MM.1S (cell line): Measurements from ENCODE around the gene CORO1C.

ENCODE experiments used
- DNase-seq: peaks from one replicate; pipeline ENCODE4 v3.0.0-alpha.2; 2015
- H2AFZ ChIP-seq: fragments of 300-600 bp; sonication (generic); 2 replicates; pipeline ENCODE4 v1.6.0; 2016; ENCODE audit warnings: antibody characterized with exemption, low read length
- H3F3A ChIP-seq: fragments of 300-600 bp; sonication (generic); 2 replicates; pipeline ENCODE4 v1.6.1; 2016; ENCODE audit warnings: mild to moderate bottlenecking, antibody characterized with exemption, low read length, moderate library complexity, mixed read lengths; ENCODE audit not compliant: insufficient read depth
- H3K27ac ChIP-seq: fragments of 300-600 bp; sonication (generic); 2 replicates; pipeline ENCODE4 v1.5.1; 2016; ENCODE audit warnings: mild to moderate bottlenecking, low read length
- H3K27me3 ChIP-seq: fragments of 300-600 bp; sonication (generic); replicated peaks from 2 replicates; pipeline ENCODE4 v1.6.0; 2016; ENCODE audit warnings: low read length; ENCODE audit not compliant: insufficient read depth
- H3K36me3 ChIP-seq: fragments of 300-600 bp; sonication (generic); replicated peaks from 2 replicates; pipeline ENCODE4 v1.6.1; 2016; ENCODE audit warnings: mild to moderate bottlenecking, low read length, mixed read lengths; ENCODE audit not compliant: insufficient read depth
- H3K4me1 ChIP-seq: fragments of 300-600 bp; sonication (generic); 2 replicates; pipeline ENCODE4 v1.6.1; 2016; ENCODE audit warnings: low read length, mixed read lengths
- H3K4me2 ChIP-seq: fragments of 300-600 bp; sonication (generic); 2 replicates; pipeline ENCODE4 v1.6.0; 2016; ENCODE audit warnings: low read depth, low read length
- H3K4me3 ChIP-seq: fragments of 300-600 bp; sonication (generic); 2 replicates; pipeline ENCODE4 v1.5.1; 2016; ENCODE audit warnings: low read length, mixed read lengths
- H3K79me2 ChIP-seq: fragments of 300-600 bp; sonication (generic); 2 replicates; pipeline ENCODE4 v1.6.1; 2016; ENCODE audit warnings: mixed run types, low read length, mixed read lengths
- H3K9ac ChIP-seq: fragments of 300-600 bp; sonication (generic); 2 replicates; pipeline ENCODE4 v1.6.1; 2016; ENCODE audit warnings: low read length, mixed read lengths
- H3K9me2 ChIP-seq: fragments of 300-600 bp; sonication (generic); replicated peaks from 2 replicates; pipeline ENCODE4 v1.6.1; 2016; ENCODE audit warnings: mild to moderate bottlenecking, low read length, mixed read lengths; ENCODE audit not compliant: insufficient read depth
- H3K9me3 ChIP-seq: fragments of 300-600 bp; sonication (generic); replicated peaks from 2 replicates; pipeline ENCODE4 v1.6.1; 2016; ENCODE audit warnings: mild to moderate bottlenecking, low read length, mixed read lengths; ENCODE audit not compliant: insufficient read depth
- H4K20me1 ChIP-seq: fragments of 300-600 bp; sonication (generic); 2 replicates; pipeline ENCODE4 v1.6.1; 2016; ENCODE audit warnings: mild to moderate bottlenecking, low read length, moderate library complexity, mixed read lengths; ENCODE audit not compliant: insufficient read depth
- EZH2 ChIP-seq: fragments of 300-600 bp; sonication (generic); optimal IDR thresholded peaks from 2 replicates; pipeline ENCODE3; 2017; ENCODE audit warnings: low read depth, mild to moderate bottlenecking, antibody characterized with exemption, low read length, mixed read lengths
- EZH2phosphoT487 ChIP-seq: fragments of 300-600 bp; sonication (generic); IDR thresholded peaks from 2 replicates; pipeline ENCODE4 v1.6.1; 2018; ENCODE audit warnings: antibody characterized with exemption, low read length
- TF ChIP-seq, protein P1 (sequence below): fragments of 300-600 bp; sonication (generic); IDR thresholded peaks from 2 replicates; pipeline ENCODE4 v1.5.1; 2016; ENCODE audit warnings: antibody characterized with exemption, low read length, mixed read lengths

CORO1C gene

DNA sequence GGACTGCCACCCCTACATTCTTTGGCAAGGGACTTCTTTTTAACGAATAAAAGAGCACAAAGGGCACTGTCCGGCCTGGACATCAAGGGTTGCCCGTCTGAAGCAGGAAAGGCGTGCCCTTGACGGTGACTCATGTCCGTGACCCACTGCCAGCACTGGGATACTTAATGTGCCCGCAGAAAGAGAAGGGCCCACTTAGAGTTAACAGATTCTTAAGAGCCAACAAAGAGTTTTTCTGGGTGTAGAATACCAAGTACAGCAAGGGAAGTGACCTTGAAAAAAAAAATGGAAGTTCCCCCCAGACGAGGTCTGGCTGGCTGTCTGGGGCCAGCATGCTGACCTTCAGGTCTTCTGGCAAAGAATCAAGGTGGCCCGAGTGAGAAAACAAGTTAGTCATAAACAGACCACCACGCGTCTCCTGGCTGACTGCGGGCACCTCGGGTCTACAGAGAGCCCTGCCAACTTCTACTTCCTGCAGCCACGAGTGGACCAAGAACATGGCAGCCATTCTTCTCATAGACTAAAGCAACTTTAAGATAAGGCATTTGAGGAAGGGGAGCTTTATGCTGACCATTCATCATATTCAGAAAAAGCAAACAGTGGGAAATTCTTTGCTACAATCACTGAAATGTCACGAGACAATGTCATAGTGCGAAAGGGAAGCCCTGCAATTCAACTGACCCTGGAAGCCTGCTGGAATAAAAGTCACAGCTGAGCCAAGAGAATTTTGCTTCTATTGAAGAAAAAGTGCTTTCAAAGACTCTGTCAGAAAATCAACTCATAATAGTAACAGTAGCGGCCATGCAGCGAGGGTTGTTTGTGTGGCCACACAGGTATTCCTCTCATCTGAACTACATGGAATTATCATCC lies 87.1 kb downstream of the CORO1C start:
- Histone ChIP-seq H3K36me3 (peaks cover 9% of the 10 kb centered on the region; the same call in 1 of the 2 replicates), H2AFZ (no peak overlapping the region), H4K20me1 (no peaks in the 10 kb centered on the region), H3K4me3 (no peak overlapping the region), H3K4me1 (peaks cover 40% of the 10 kb centered on the region), H3K27me3 (no peaks in the 10 kb centered on the region), H3K79me2 (peaks cover 63% of the 10 kb centered on the region), H3K9ac (no peak overlapping the region), H3F3A (peaks cover 38% of the 10 kb centered on the region), H3K4me2 (no peak overlapping the region), H3K27ac (no peak overlapping the region), H3K9me3 (no peaks in the 10 kb centered on the region), H3K9me2 (no peaks in the 10 kb centered on the region)
- no peak for TF ChIP-seq EZH2
- no peak for TF ChIP-seq EZH2phosphoT487
- TF ChIP-seq, protein P1, sequence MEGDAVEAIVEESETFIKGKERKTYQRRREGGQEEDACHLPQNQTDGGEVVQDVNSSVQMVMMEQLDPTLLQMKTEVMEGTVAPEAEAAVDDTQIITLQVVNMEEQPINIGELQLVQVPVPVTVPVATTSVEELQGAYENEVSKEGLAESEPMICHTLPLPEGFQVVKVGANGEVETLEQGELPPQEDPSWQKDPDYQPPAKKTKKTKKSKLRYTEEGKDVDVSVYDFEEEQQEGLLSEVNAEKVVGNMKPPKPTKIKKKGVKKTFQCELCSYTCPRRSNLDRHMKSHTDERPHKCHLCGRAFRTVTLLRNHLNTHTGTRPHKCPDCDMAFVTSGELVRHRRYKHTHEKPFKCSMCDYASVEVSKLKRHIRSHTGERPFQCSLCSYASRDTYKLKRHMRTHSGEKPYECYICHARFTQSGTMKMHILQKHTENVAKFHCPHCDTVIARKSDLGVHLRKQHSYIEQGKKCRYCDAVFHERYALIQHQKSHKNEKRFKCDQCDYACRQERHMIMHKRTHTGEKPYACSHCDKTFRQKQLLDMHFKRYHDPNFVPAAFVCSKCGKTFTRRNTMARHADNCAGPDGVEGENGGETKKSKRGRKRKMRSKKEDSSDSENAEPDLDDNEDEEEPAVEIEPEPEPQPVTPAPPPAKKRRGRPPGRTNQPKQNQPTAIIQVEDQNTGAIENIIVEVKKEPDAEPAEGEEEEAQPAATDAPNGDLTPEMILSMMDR, result no peak
- no peak for DNase-seq

DNA sequence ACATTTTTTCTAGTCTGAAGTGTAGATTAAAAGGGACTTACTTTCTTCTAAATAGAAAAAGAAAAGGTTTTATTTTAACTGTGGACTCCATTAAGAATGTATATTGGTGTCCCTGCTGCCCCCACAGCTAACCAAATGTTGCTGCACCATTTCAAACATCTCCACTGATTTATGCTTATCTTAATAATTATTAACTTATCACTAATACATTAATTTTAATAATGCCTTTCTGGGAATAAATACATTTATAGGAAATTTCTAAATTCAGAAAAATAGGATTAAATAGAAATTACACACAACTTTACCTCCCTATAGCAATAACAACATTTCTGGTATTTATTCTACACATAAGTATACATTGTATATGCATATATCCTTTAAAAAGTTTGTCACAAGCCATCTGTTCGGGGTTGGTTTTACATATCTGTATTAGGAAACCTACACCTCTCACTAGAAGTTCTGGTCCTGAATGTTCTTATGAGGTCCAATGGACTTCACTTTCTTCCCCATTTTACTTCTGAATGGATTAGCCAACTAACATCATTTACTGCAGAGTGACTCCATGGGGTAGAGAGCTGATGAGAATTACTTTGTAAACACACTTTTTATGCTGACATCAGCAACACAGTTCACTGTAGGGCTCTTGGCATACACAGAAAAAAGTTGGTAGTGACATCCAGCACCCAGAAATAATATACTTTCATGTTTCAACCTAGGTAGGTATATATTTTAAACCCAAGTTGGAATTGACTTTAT lies 88.2 kb downstream of the CORO1C start:
- H3K27ac ChIP-seq, result peak overlapping the region; percentile 3; the same call in 1 of the 2 replicates
- no peak for DNase-seq
- no peaks in the 10 kb centered on the region for H3K9me3 ChIP-seq
- no peak overlapping the region for H2AFZ ChIP-seq
- H3K4me2 ChIP-seq, result peak overlapping the region; percentile 0; the same call in 1 of the 2 replicates
- TF ChIP-seq EZH2, result no peak
- H3K4me1 ChIP-seq, result peaks cover 43% of the 10 kb centered on the region
- H3K9me2 ChIP-seq, result no peaks in the 10 kb centered on the region
- peaks cover 64% of the 10 kb centered on the region for H3K79me2 ChIP-seq
- H3F3A ChIP-seq, result peaks cover 38% of the 10 kb centered on the region
- no peaks in the 10 kb centered on the region for H4K20me1 ChIP-seq
- H3K27me3 ChIP-seq, result no peaks in the 10 kb centered on the region
- no peak overlapping the region for H3K9ac ChIP-seq
- H3K4me3 ChIP-seq, result no peak overlapping the region
- peaks cover 3% of the 10 kb centered on the region; the same call in 1 of the 2 replicates for H3K36me3 ChIP-seq

DNA sequence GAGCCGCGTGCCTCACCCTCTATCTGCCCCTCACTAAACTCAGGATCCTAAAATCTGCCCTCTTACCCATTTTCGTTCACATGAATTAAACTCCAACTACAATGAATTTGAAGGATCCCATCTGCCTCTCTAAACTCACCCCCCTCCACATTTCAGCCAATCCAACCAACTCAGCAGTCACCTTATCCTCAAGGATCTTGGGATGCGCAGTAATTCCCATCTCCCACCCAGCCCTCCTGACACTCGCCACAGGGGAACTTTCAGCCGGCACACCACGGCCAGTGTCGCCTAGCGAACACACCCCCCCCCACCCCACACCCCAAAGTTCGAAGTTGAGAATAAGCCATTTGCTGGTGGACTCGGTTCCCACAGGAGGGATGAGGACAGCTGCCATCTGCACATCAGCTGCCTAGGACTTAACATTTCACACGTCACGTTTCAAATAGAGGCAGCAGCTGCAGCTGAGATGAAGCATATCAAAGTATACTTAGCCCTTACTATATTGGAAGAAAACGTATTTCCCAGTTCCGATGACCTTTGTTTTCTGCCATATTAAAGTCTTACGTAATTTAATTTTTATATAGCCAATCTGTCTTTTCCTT lies 88.9 kb downstream of the CORO1C start:
- Histone ChIP-seq H3K79me2 (peaks cover 68% of the 10 kb centered on the region), H3K9me2 (no peaks in the 10 kb centered on the region), H3K27me3 (no peaks in the 10 kb centered on the region), H3K27ac (peak overlapping the region; percentile 76; the same call in 1 of the 2 replicates), H2AFZ (no peak overlapping the region), H3K9ac (no peak overlapping the region), H3K4me3 (no peak overlapping the region), H3K9me3 (no peaks in the 10 kb centered on the region), H3K4me2 (no peak overlapping the region), H4K20me1 (no peaks in the 10 kb centered on the region), H3F3A (peaks cover 45% of the 10 kb centered on the region), H3K4me1 (peaks cover 50% of the 10 kb centered on the region), H3K36me3 (peaks cover 3% of the 10 kb centered on the region; the same call in 1 of the 2 replicates)
- DNase-seq, result no peak
- TF ChIP-seq, protein P1, result no peak
- TF ChIP-seq EZH2 (no peak), EZH2phosphoT487 (no peak)
